Measurements from ENCODE around the gene FDXR.

The FDXR gene

GRCh38 chr17:74851612-74852236, 21.1 kb downstream of the FDXR start:
- Histone ChIP-seq H3K79me1 (ENCODE audit: low read length) (no peaks in the 10 kb centered on the region), H3K9ac (ENCODE audit: low read length) (no peak overlapping the region), H3K79me2 (ENCODE audit: control insufficient read depth, insufficient read depth, low read length) (no peaks in the 10 kb centered on the region), H3K27me3 (ENCODE audit: insufficient read depth, low read length, poor library complexity) (peaks cover 5% of the 10 kb centered on the region), H3K18ac (ENCODE audit: low read length) (no peak overlapping the region), H3K4me1 (ENCODE audit: control insufficient read depth, low read depth, low read length) (no peaks in the 10 kb centered on the region), H3K4me3 (ENCODE audit: low read length) (no peak overlapping the region), H2BK15ac (replicated peaks; ENCODE audit: low read depth) (no peak overlapping the region), H3K56ac (ENCODE audit: low read length) (no peak overlapping the region), H2BK5ac (ENCODE audit: low read length) (no peak overlapping the region), H3K27ac (ENCODE audit: low read depth, low read length) (no peak overlapping the region), H4K5ac (ENCODE audit: low read length) (no peak overlapping the region), H3K36me3 (ENCODE audit: control insufficient read depth, insufficient read depth, low read length) (no peaks in the 10 kb centered on the region), H4K8ac (ENCODE audit: low read depth, low read length) (no peak overlapping the region), H2BK120ac (ENCODE audit: low read depth, low read length) (no peak overlapping the region), H3K4me2 (ENCODE audit: low read length) (no peak overlapping the region), H3K23ac (ENCODE audit: low read length) (no peak overlapping the region), H2AK5ac (ENCODE audit: low read length) (no peak overlapping the region), H3K4ac (ENCODE audit: low read depth, low read length) (no peak overlapping the region)
- no peak for DNase-seq
- no CpG with 5 or more reads among the region's 29 CpGs for WGBS (ENCODE audit: extremely low coverage, insufficient coverage, low lambda C conversion rate)

DNA sequence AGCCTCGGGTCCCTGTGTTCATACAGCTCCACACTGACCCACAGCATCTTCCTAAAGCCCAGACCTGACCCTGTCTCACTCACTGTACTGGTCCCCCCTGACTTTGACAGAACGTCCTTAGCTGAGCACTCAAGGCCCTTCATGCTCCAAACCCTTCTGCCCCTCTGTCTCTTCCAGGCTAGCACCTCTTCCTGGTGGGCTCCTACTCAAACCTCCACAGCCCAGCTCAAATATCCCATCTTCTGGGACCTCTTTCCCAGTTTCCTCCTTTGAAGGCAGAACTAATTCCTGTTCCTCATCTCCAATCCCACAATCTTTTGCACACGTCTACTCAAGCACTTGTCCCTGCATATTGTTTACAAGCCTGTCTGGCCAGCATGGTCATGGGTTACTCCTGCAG, 21.9 kb downstream of the FDXR start:
- Histone ChIP-seq H4K8ac (ENCODE audit: low read depth, low read length) (no peak overlapping the region), H3K18ac (ENCODE audit: low read length) (no peak overlapping the region), H3K23ac (ENCODE audit: low read length) (no peak overlapping the region), H2AK5ac (ENCODE audit: low read length) (no peak overlapping the region), H3K36me3 (ENCODE audit: control insufficient read depth, insufficient read depth, low read length) (no peaks in the 10 kb centered on the region), H3K4me2 (ENCODE audit: low read length) (no peak overlapping the region), H3K4ac (ENCODE audit: low read depth, low read length) (no peak overlapping the region), H2BK15ac (replicated peaks; ENCODE audit: low read depth) (no peak overlapping the region), H3K27me3 (ENCODE audit: insufficient read depth, low read length, poor library complexity) (peaks cover 3% of the 10 kb centered on the region), H2BK120ac (ENCODE audit: low read depth, low read length) (no peak overlapping the region), H4K5ac (ENCODE audit: low read length) (no peak overlapping the region), H3K27ac (ENCODE audit: low read depth, low read length) (no peak overlapping the region), H3K4me3 (ENCODE audit: low read length) (no peak overlapping the region), H3K4me1 (ENCODE audit: control insufficient read depth, low read depth, low read length) (no peaks in the 10 kb centered on the region), H3K9ac (ENCODE audit: low read length) (no peak overlapping the region), H3K79me2 (ENCODE audit: control insufficient read depth, insufficient read depth, low read length) (no peaks in the 10 kb centered on the region), H3K79me1 (ENCODE audit: low read length) (no peaks in the 10 kb centered on the region), H2BK5ac (ENCODE audit: low read length) (no peak overlapping the region), H3K56ac (ENCODE audit: low read length) (no peak overlapping the region)
- WGBS (ENCODE audit: extremely low coverage, insufficient coverage, low lambda C conversion rate) = no CpG with 5 or more reads among the region's 3 CpGs
- DNase-seq = no peak

DNA sequence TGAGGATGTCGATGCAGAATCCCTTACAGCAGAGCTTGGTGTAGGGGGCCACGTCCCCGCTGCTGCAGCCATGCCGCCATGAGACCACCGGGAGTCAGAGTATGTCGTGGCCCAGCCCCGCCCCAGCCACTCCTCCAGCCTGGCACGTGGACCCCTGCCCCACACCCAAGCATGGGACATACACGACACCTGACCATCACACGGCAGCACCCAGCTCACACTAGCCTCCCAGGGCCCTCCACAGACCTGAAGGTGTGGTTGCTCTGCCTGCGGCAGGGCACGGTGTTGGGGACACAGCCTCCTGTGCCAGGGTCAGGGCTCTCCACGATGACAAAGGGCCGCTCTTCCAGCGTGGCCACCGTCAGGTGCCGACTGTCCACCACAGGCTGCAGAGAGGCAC, 22.5 kb downstream of the FDXR start:
- H3K4me2 ChIP-seq (ENCODE audit: low read length) = no peak overlapping the region
- H2AK5ac ChIP-seq (ENCODE audit: low read length) = no peak overlapping the region
- no peak overlapping the region for H4K8ac ChIP-seq (ENCODE audit: low read depth, low read length)
- H4K5ac ChIP-seq (ENCODE audit: low read length) = no peak overlapping the region
- H2BK120ac ChIP-seq (ENCODE audit: low read depth, low read length) = no peak overlapping the region
- no peaks in the 10 kb centered on the region for H3K36me3 ChIP-seq (ENCODE audit: control insufficient read depth, insufficient read depth, low read length)
- no peak for DNase-seq
- H3K27ac ChIP-seq (ENCODE audit: low read depth, low read length) = no peak overlapping the region
- H3K18ac ChIP-seq (ENCODE audit: low read length) = no peak overlapping the region
- H3K79me2 ChIP-seq (ENCODE audit: control insufficient read depth, insufficient read depth, low read length) = no peaks in the 10 kb centered on the region
- no CpG with 5 or more reads among the region's 17 CpGs for WGBS (ENCODE audit: extremely low coverage, insufficient coverage, low lambda C conversion rate)
- no peak overlapping the region for H3K56ac ChIP-seq (ENCODE audit: low read length)
- no peaks in the 10 kb centered on the region for H3K4me1 ChIP-seq (ENCODE audit: control insufficient read depth, low read depth, low read length)
- H2BK5ac ChIP-seq (ENCODE audit: low read length) = no peak overlapping the region
- no peaks in the 10 kb centered on the region for H3K79me1 ChIP-seq (ENCODE audit: low read length)
- H3K4ac ChIP-seq (ENCODE audit: low read depth, low read length) = no peak overlapping the region
- no peak overlapping the region for H3K9ac ChIP-seq (ENCODE audit: low read length)
- peaks cover 3% of the 10 kb centered on the region for H3K27me3 ChIP-seq (ENCODE audit: insufficient read depth, low read length, poor library complexity)
- no peak overlapping the region for H3K4me3 ChIP-seq (ENCODE audit: low read length)
- no peak overlapping the region for H2BK15ac ChIP-seq (replicated peaks; ENCODE audit: low read depth)
- H3K23ac ChIP-seq (ENCODE audit: low read length) = no peak overlapping the region

DNA sequence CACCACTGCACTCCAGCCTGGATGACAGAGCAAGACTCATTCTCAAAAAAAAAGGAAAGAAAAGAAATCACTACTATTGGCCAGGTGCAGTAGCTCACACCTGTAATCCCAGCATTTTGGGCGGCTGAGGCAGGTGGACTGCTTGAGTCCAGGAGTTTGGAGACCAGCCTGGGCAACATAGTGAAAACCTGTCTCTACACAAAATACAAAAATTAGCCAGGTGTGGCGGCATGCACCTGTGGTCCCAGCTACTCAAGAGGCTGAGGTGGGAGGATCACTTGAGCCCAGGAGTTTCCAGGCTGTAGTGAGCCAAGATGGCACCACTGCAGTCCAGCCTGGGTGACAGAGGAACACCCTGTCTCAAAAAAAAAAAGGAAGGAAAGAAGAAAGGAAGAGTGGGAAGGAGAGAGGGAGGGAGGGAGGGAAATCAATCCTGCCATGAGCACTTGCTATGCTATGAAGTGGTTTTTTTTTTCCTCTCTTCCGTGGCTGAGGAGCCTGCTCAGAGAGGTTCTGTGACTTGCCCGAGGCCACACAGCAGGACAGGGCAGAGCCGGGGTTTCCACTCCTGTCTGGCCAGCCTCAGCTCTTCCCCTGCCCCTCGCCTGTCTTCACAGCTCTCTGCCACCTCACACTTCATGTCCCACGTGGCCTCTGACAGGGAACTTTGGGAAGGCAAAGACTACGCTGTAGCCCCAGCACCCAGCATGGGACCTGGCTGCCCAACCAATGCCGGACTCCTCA, 24.0 kb downstream of the FDXR start:
- H3K36me3 ChIP-seq (ENCODE audit: control insufficient read depth, insufficient read depth, low read length) = no peaks in the 10 kb centered on the region
- no peak overlapping the region for H2BK120ac ChIP-seq (ENCODE audit: low read depth, low read length)
- H3K4ac ChIP-seq (ENCODE audit: low read depth, low read length) = no peak overlapping the region
- no peak overlapping the region for H3K4me3 ChIP-seq (ENCODE audit: low read length)
- H3K79me1 ChIP-seq (ENCODE audit: low read length) = no peaks in the 10 kb centered on the region
- no peak for DNase-seq
- H3K18ac ChIP-seq (ENCODE audit: low read length) = no peak overlapping the region
- no peak overlapping the region for H3K56ac ChIP-seq (ENCODE audit: low read length)
- H2AK5ac ChIP-seq (ENCODE audit: low read length) = no peak overlapping the region
- H3K27me3 ChIP-seq (ENCODE audit: insufficient read depth, low read length, poor library complexity) = peaks cover 3% of the 10 kb centered on the region
- no peak overlapping the region for H2BK5ac ChIP-seq (ENCODE audit: low read length)
- no peak overlapping the region for H3K27ac ChIP-seq (ENCODE audit: low read depth, low read length)
- H3K23ac ChIP-seq (ENCODE audit: low read length) = no peak overlapping the region
- WGBS (ENCODE audit: extremely low coverage, insufficient coverage, low lambda C conversion rate) = no CpG with 5 or more reads among the region's 9 CpGs
- H3K9ac ChIP-seq (ENCODE audit: low read length) = no peak overlapping the region
- H4K5ac ChIP-seq (ENCODE audit: low read length) = no peak overlapping the region
- no peaks in the 10 kb centered on the region for H3K79me2 ChIP-seq (ENCODE audit: control insufficient read depth, insufficient read depth, low read length)
- H4K8ac ChIP-seq (ENCODE audit: low read depth, low read length) = no peak overlapping the region
- no peak overlapping the region for H3K4me2 ChIP-seq (ENCODE audit: low read length)
- no peaks in the 10 kb centered on the region for H3K4me1 ChIP-seq (ENCODE audit: control insufficient read depth, low read depth, low read length)
- no peak overlapping the region for H2BK15ac ChIP-seq (replicated peaks; ENCODE audit: low read depth)

DNA sequence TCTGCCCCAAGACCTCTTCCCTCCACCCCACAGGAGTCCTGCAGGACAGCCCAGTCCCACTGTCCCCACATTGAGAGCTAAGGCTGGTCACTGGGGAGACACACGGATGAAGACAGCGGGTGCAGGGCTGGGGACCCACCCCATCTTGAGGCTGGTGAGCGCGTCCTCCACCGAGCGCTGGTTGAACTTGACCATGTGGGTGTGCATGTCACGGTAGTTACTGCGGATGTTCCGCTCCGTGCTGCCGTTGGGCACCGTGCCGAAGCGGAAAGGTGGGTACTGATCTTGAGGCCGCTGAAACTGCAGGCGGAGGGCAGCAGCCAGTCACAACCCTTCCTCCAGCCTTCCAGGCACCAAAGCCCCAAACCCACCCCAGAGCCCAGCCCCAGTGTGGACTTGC, 26.2 kb downstream of the FDXR start:
- no peak overlapping the region for H3K9ac ChIP-seq (ENCODE audit: low read length)
- H2BK120ac ChIP-seq (ENCODE audit: low read depth, low read length) = no peak overlapping the region
- H3K4ac ChIP-seq (ENCODE audit: low read depth, low read length) = no peak overlapping the region
- no peaks in the 10 kb centered on the region for H3K79me2 ChIP-seq (ENCODE audit: control insufficient read depth, insufficient read depth, low read length)
- WGBS (ENCODE audit: extremely low coverage, insufficient coverage, low lambda C conversion rate) = no CpG with 5 or more reads among the region's 16 CpGs
- no peak overlapping the region for H3K23ac ChIP-seq (ENCODE audit: low read length)
- no peak overlapping the region for H3K18ac ChIP-seq (ENCODE audit: low read length)
- H2BK5ac ChIP-seq (ENCODE audit: low read length) = no peak overlapping the region
- H3K4me3 ChIP-seq (ENCODE audit: low read length) = no peak overlapping the region
- no peak overlapping the region for H3K27ac ChIP-seq (ENCODE audit: low read depth, low read length)
- H3K56ac ChIP-seq (ENCODE audit: low read length) = no peak overlapping the region
- H3K36me3 ChIP-seq (ENCODE audit: control insufficient read depth, insufficient read depth, low read length) = no peaks in the 10 kb centered on the region
- H4K8ac ChIP-seq (ENCODE audit: low read depth, low read length) = no peak overlapping the region
- no peaks in the 10 kb centered on the region for H3K4me1 ChIP-seq (ENCODE audit: control insufficient read depth, low read depth, low read length)
- no peak for DNase-seq
- no peak overlapping the region for H3K4me2 ChIP-seq (ENCODE audit: low read length)
- H2AK5ac ChIP-seq (ENCODE audit: low read length) = no peak overlapping the region
- no peak overlapping the region for H4K5ac ChIP-seq (ENCODE audit: low read length)
- H3K79me1 ChIP-seq (ENCODE audit: low read length) = no peaks in the 10 kb centered on the region
- no peak overlapping the region for H2BK15ac ChIP-seq (replicated peaks; ENCODE audit: low read depth)
- H3K27me3 ChIP-seq (ENCODE audit: insufficient read depth, low read length, poor library complexity) = peaks cover 2% of the 10 kb centered on the region

DNA sequence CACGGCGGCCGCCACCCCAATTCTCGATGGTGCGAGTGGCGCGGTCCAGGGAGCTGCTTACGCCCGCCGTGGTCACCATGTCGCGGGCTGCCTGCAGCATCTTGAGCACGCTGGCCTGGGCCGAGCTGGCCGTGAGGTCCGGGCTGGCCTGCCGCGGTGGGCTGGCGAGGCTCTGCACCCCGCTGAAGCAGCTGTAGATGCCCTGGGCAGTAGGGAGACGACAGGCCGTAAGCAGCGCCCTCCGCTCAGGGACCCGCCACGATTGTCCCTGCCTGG, 29.5 kb downstream of the FDXR start:
- Histone ChIP-seq H3K56ac (ENCODE audit: low read length) (no peak overlapping the region), H3K79me2 (ENCODE audit: control insufficient read depth, insufficient read depth, low read length) (no peaks in the 10 kb centered on the region), H3K79me1 (ENCODE audit: low read length) (no peaks in the 10 kb centered on the region), H3K27ac (ENCODE audit: low read depth, low read length) (no peak overlapping the region), H2BK5ac (ENCODE audit: low read length) (no peak overlapping the region), H3K4me2 (ENCODE audit: low read length) (no peak overlapping the region), H4K8ac (ENCODE audit: low read depth, low read length) (no peak overlapping the region), H3K23ac (ENCODE audit: low read length) (no peak overlapping the region), H3K4me3 (ENCODE audit: low read length) (no peak overlapping the region), H2BK120ac (ENCODE audit: low read depth, low read length) (no peak overlapping the region), H3K18ac (ENCODE audit: low read length) (no peak overlapping the region), H3K4ac (ENCODE audit: low read depth, low read length) (no peak overlapping the region), H4K5ac (ENCODE audit: low read length) (no peak overlapping the region), H2AK5ac (ENCODE audit: low read length) (no peak overlapping the region), H3K9ac (ENCODE audit: low read length) (no peak overlapping the region), H3K27me3 (ENCODE audit: insufficient read depth, low read length, poor library complexity) (peaks cover 2% of the 10 kb centered on the region), H3K36me3 (ENCODE audit: control insufficient read depth, insufficient read depth, low read length) (no peaks in the 10 kb centered on the region), H2BK15ac (replicated peaks; ENCODE audit: low read depth) (no peak overlapping the region), H3K4me1 (ENCODE audit: control insufficient read depth, low read depth, low read length) (peaks cover 4% of the 10 kb centered on the region)
- no peak for DNase-seq
- WGBS (ENCODE audit: extremely low coverage, insufficient coverage, low lambda C conversion rate) = no CpG with 5 or more reads among the region's 26 CpGs

All from mesendoderm (in vitro differentiated cells).